Epithelial cell of esophagus (primary cell): ENCODE measurements around the gene TSC22D4.

Experiments
- DNase-seq: peaks from one replicate; pipeline ENCODE4 v3.0.0; 2010; ENCODE audit warnings: low read depth
- H3K4me3 ChIP-seq: 2 replicates; pipeline ENCODE4 v1.5.1; 2011; ENCODE audit warnings: mild to moderate bottlenecking, low read length, control low read depth
- CTCF ChIP-seq: IDR thresholded peaks from 2 replicates; pipeline ENCODE4 v1.5.1; 2011; ENCODE audit warnings: low read depth, mild to moderate bottlenecking, low read length, control low read depth, inconsistent platforms; ENCODE audit not compliant: insufficient read depth; ENCODE audit errors: missing control alignments

Gene TSC22D4

GRCh38 chr7:100485471-100485876, 6.5 kb upstream of the TSC22D4 start:
- no peak for TF ChIP-seq CTCF
- no peak overlapping the region for H3K4me3 ChIP-seq
- no peak for DNase-seq

- TF ChIP-seq CTCF: no peak
- no peak for DNase-seq
- H3K4me3 ChIP-seq: no peak overlapping the region
Observed at GRCh38 chr7:100484673-100485045, 5.6 kb upstream of the TSC22D4 start.

- TF ChIP-seq CTCF: no peak
- H3K4me3 ChIP-seq: peak within 1 kb of the TSS; percentile 51
- peak; percentile 69 for DNase-seq
Observed at GRCh38 chr7:100483722-100484672, 5.0 kb upstream of the TSC22D4 start, which contains the start of gene NYAP1. NYAP1 (plus strand) TSS chr7:100483927; CDS start chr7:100485312, 1,385 bp downstream.

- peak; percentile 51 for DNase-seq
- TF ChIP-seq CTCF: peak; percentile 40
Observed at GRCh38 chr7:100483090-100483721, 4.2 kb upstream of the TSC22D4 start.

GRCh38 chr7:100482728-100483089, 3.7 kb upstream of the TSC22D4 start:
- peak overlapping the region; percentile 51 for H3K4me3 ChIP-seq
- no peak for TF ChIP-seq CTCF
- DNase-seq: no peak

More at GRCh38 chr7:100483090-100483721, 4.2 kb upstream of the TSC22D4 start:
- H3K4me3 ChIP-seq: peak overlapping the region; percentile 51

- no peak for DNase-seq
- no peak for TF ChIP-seq CTCF
- no peak overlapping the region for H3K4me3 ChIP-seq
Observed at GRCh38 chr7:100481466-100481865, 2.5 kb upstream of the TSC22D4 start.
